GM18867 (cell line): ENCODE results near the gene SLC16A7.
"Not testable (repeated sequence)": the region's sequence is repeated elsewhere in the genome, so short reads cannot be mapped to it uniquely, and the experiment has no call there.

ENCODE experiments used
- ATAC-seq: cut with Tn5 transposase; IDR thresholded peaks from one replicate; pipeline ENCODE4 v1.9.1; 2021; ENCODE audit warnings: mild to moderate bottlenecking, moderate library complexity; ENCODE audit not compliant: unreplicated experiment

The SLC16A7 gene

GRCh38 chr12:59595883-59596540, at the start of gene SLC16A7:
SLC16A7 (plus strand) TSS chr12:59596029; CDS start chr12:59704802, 108,773 bp downstream.
- ATAC-seq = peak; percentile 68

- no peak for ATAC-seq
These were observed 46.9 kb upstream of the SLC16A7 start for GRCh38 chr12:59548930-59549329.

- ATAC-seq = no peak
These were observed 36.1 kb upstream of the SLC16A7 start for GRCh38 chr12:59559696-59560095.

GRCh38 chr12:59570145-59570544, 25.7 kb upstream of the SLC16A7 start:
- ATAC-seq = no peak

- no peak for ATAC-seq
These were observed 21.4 kb upstream of the SLC16A7 start for GRCh38 chr12:59574406-59574805.

GRCh38 chr12:59575826-59576225, 20.0 kb upstream of the SLC16A7 start:
- ATAC-seq = no peak

- no peak for ATAC-seq
These were observed 17.6 kb upstream of the SLC16A7 start for GRCh38 chr12:59578254-59578653.

- ATAC-seq = no peak
These were observed 16.2 kb upstream of the SLC16A7 start for GRCh38 chr12:59579631-59580030.

- ATAC-seq = no peak
These were observed 15.8 kb upstream of the SLC16A7 start for GRCh38 chr12:59580050-59580449.

- no peak for ATAC-seq
These were observed 12.7 kb upstream of the SLC16A7 start for GRCh38 chr12:59583003-59583712.

GRCh38 chr12:59587710-59588109, 8.1 kb upstream of the SLC16A7 start:
- ATAC-seq = no peak

- no peak for ATAC-seq
These were observed 2.1 kb upstream of the SLC16A7 start for GRCh38 chr12:59593761-59594160.

GRCh38 chr12:59594943-59595500, 807 bp upstream of the SLC16A7 start:
- ATAC-seq = no peak

- no peak for ATAC-seq
These were observed 305 bp upstream of the SLC16A7 start for GRCh38 chr12:59595565-59595882.

GRCh38 chr12:59597385-59597781, 1.6 kb downstream of the SLC16A7 start:
- ATAC-seq = peak; percentile 54

- ATAC-seq = no peak
These were observed 4.3 kb downstream of the SLC16A7 start for GRCh38 chr12:59600171-59600570.

GRCh38 chr12:59603754-59604153, 7.9 kb downstream of the SLC16A7 start:
- ATAC-seq = no peak

GRCh38 chr12:59612823-59613434, 17.1 kb downstream of the SLC16A7 start:
- not testable (repeated sequence) for ATAC-seq

- ATAC-seq = no peak
These were observed 19.8 kb downstream of the SLC16A7 start for GRCh38 chr12:59615392-59616165.

GRCh38 chr12:59619461-59620240, 23.8 kb downstream of the SLC16A7 start:
- ATAC-seq = no peak
